PFSK-1 (cell line): ENCODE measurements around the gene RIMS1.

Experiments
- POLR2AphosphoS5 ChIP-seq: IDR thresholded peaks from 2 replicates; pipeline ENCODE4 v1.6.1; 2012; ENCODE audit warnings: low read depth, mild to moderate bottlenecking, control low read depth, low read length, moderate library complexity
- REST ChIP-seq, 2 experiments: IDR thresholded peaks; 2 replicates each; pipeline versions ENCODE4 v1.6.1 to v1.8.0; 2011 to 2012; ENCODE audit warnings: low read depth in 2 of 2, low read length in 2 of 2, control low read depth in 1 of 2, inconsistent platforms in 1 of 2, mild to moderate bottlenecking in 1 of 2, moderate library complexity in 1 of 2; ENCODE audit not compliant: insufficient read depth in 1 of 2
- SIN3A ChIP-seq: IDR thresholded peaks from 2 replicates; pipeline ENCODE4 v1.6.1; 2012; ENCODE audit warnings: mild to moderate bottlenecking, low read length, moderate library complexity, borderline replicate concordance; ENCODE audit not compliant: insufficient read depth
- TAF1 ChIP-seq: IDR thresholded peaks from 2 replicates; pipeline ENCODE4 v1.6.1; 2012; ENCODE audit warnings: low read length, control low read depth, borderline replicate concordance; ENCODE audit not compliant: insufficient read depth

GRCh38 chr6:72418495-72418894, 532.1 kb downstream of the RIMS1 start:
- no peak for TF ChIP-seq POLR2AphosphoS5
- TF ChIP-seq TAF1: no peak
- TF ChIP-seq REST (IDR thresholded peaks at IDR 0.05; ENCODE audit: insufficient read depth in 1 of 2, low read depth in 2 of 2, low read length in 2 of 2): no peak
- no peak for TF ChIP-seq SIN3A
